Type B pancreatic cell (in vitro differentiated cells): ENCODE results near the gene FEV. TPM values are rescaled to one million over a fixed set of nuclear protein-coding genes. Genes with fewer than 3 reads are reported as not detected.

Source experiments
- DNase-seq: peaks from one replicate; pipeline ENCODE4 v3.0.0; 2021; ENCODE audit warnings: mixed read lengths; ENCODE audit not compliant: unreplicated experiment; ENCODE audit errors: extremely low spot score
- H3K27ac Mint-ChIP-seq: 2 replicates; pipeline ENCODE4 v1.8.0; 2021; ENCODE audit warnings: mild to moderate bottlenecking, mixed read lengths
- H3K27me3 Mint-ChIP-seq: 2 replicates; pipeline ENCODE4 v1.8.0; 2021; ENCODE audit warnings: mixed read lengths
- H3K36me3 Mint-ChIP-seq: 2 replicates; pipeline ENCODE4 v1.8.0; 2021; ENCODE audit warnings: mixed read lengths
- H3K4me1 Mint-ChIP-seq: one replicate; pipeline ENCODE4 v1.8.0; 2021; ENCODE audit warnings: mixed read lengths; ENCODE audit not compliant: unreplicated experiment
- H3K4me3 Mint-ChIP-seq: 2 replicates; pipeline ENCODE4 v1.8.0; 2021; ENCODE audit warnings: mild to moderate bottlenecking, mixed read lengths
- H3K9me3 Mint-ChIP-seq: 2 replicates; pipeline ENCODE4 v1.8.0; 2021; ENCODE audit warnings: mixed read lengths
- CTCF ChIP-seq: fragments of 200-600 bp; sonication (generic); conservative IDR thresholded peaks from 2 replicates; pipeline ENCODE4 v1.5.0; 2021; ENCODE audit warnings: antibody characterized with exemption, mild to moderate bottlenecking
- total RNA-seq: library from RNA; stranded (reverse); gene quantifications from 2 replicates; pipeline ENCODE4 v1.2.1, GENCODE V29; 2021; ENCODE audit warnings: low replicate concordance

FEV gene
- total RNA-seq, 1 donor from 2014 or later = 12.5 TPM

GRCh38 chr2:219028996-219029828, 44.2 kb upstream of the FEV start:
- TF ChIP-seq CTCF = no peak
- H3K4me1 Mint-ChIP-seq = no peaks in the 10 kb centered on the region
- no peaks in the 10 kb centered on the region for H3K36me3 Mint-ChIP-seq
- no peak overlapping the region for H3K27ac Mint-ChIP-seq
- H3K9me3 Mint-ChIP-seq = no peaks in the 10 kb centered on the region
- no peak for DNase-seq
- no peak overlapping the region for H3K4me3 Mint-ChIP-seq
- peaks cover 57% of the 10 kb centered on the region for H3K27me3 Mint-ChIP-seq

GRCh38 chr2:219028141-219028540, 43.2 kb upstream of the FEV start:
- Mint-ChIP-seq H3K4me1 (no peaks in the 10 kb centered on the region), H3K27ac (no peak overlapping the region), H3K4me3 (no peak overlapping the region), H3K9me3 (no peaks in the 10 kb centered on the region), H3K36me3 (no peaks in the 10 kb centered on the region), H3K27me3 (peaks cover 46% of the 10 kb centered on the region)
- no peak for DNase-seq
- no peak for TF ChIP-seq CTCF

GRCh38 chr2:219027511-219028055, 42.6 kb upstream of the FEV start:
- no peak overlapping the region for H3K27ac Mint-ChIP-seq
- no peak for DNase-seq
- no peak for TF ChIP-seq CTCF
- no peaks in the 10 kb centered on the region for H3K36me3 Mint-ChIP-seq
- peaks cover 45% of the 10 kb centered on the region for H3K27me3 Mint-ChIP-seq
- no peaks in the 10 kb centered on the region for H3K4me1 Mint-ChIP-seq
- no peak overlapping the region for H3K4me3 Mint-ChIP-seq
- no peaks in the 10 kb centered on the region for H3K9me3 Mint-ChIP-seq

- no peaks in the 10 kb centered on the region for H3K36me3 Mint-ChIP-seq
- peaks cover 41% of the 10 kb centered on the region for H3K27me3 Mint-ChIP-seq
- DNase-seq = no peak
- no peak for TF ChIP-seq CTCF
- H3K9me3 Mint-ChIP-seq = no peaks in the 10 kb centered on the region
- H3K4me3 Mint-ChIP-seq = no peak overlapping the region
- H3K4me1 Mint-ChIP-seq = no peaks in the 10 kb centered on the region
- no peak overlapping the region for H3K27ac Mint-ChIP-seq
Measured at GRCh38 chr2:219026946-219027345, 42.0 kb upstream of the FEV start.

- Mint-ChIP-seq H3K4me1 (no peaks in the 10 kb centered on the region), H3K9me3 (no peaks in the 10 kb centered on the region), H3K27ac (no peak overlapping the region), H3K27me3 (peaks cover 42% of the 10 kb centered on the region), H3K4me3 (no peak overlapping the region), H3K36me3 (no peaks in the 10 kb centered on the region)
- TF ChIP-seq CTCF = no peak
- DNase-seq = no peak
Measured at GRCh38 chr2:219025637-219026585, 40.9 kb upstream of the FEV start.
